ENCODE data around the gene SART3. TPM values are rescaled to one million over a fixed set of nuclear protein-coding genes. Genes with fewer than 3 reads are reported as not detected.

Gene SART3
- total and polyA plus RNA-seq, 2 of the 13 experiments (the other 11 are each of a cell fraction or from before 2014, with no cell fraction given): 16.1 to 69.9 TPM

DNA sequence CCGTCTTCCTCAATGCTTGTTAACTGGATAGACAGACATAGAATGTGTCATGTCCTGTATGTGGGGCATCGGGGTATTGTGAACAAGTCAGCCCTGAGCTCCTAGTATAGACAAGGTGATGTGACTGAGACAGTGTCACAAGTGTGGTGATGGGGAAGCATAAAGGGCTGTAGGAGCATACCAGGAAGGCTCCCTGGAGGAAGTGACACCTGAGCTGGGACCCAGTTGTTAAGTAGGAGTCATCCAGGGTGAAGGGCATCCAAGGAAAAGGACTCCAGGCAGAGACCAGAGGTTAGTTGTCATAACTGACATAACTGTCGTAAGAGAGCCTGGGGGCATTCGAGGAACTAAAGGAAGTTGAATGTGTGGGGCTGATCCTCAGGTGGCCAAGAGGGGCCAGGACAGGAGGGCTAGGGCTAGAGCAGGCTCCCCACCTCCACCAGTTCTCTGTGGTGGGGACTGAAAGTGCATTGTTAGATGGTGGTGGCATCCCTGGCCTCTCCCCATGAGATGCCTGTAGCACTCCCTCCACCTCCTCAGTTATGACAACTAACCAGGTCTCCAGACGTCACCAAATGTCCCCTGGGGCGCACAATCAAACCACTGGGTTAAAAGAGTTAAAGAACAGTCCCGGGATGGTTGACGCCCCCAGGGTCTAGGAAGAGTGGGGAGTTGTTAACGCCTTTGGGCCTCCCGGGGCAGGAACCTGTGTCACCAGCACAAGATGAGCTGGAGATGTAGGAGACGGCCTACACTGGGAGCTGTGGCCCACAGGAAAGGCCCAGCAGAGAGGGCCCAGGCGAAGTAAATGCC is 43.5 kb downstream of the SART3 start (continued):
- TF ChIP-seq, protein P1, sequence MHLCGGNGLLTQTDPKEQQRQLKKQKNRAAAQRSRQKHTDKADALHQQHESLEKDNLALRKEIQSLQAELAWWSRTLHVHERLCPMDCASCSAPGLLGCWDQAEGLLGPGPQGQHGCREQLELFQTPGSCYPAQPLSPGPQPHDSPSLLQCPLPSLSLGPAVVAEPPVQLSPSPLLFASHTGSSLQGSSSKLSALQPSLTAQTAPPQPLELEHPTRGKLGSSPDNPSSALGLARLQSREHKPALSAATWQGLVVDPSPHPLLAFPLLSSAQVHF (CRISPR knock-in tag; IDR thresholded peaks at IDR 0.05): no peak
- TF ChIP-seq ZNF337 (CRISPR knock-in tag; IDR thresholded peaks at IDR 0.05; ENCODE audit: borderline replicate concordance, low read depth): no peak
- TF ChIP-seq RFX5 (IDR thresholded peaks at IDR 0.05; ENCODE audit: low read depth, low read length): no peak
- peak; percentile 7; the same call in 1 of the 2 replicates for TF ChIP-seq KDM2A (CRISPR knock-in tag; IDR thresholded peaks at IDR 0.05; ENCODE audit: borderline replicate concordance, low read depth)

DNA sequence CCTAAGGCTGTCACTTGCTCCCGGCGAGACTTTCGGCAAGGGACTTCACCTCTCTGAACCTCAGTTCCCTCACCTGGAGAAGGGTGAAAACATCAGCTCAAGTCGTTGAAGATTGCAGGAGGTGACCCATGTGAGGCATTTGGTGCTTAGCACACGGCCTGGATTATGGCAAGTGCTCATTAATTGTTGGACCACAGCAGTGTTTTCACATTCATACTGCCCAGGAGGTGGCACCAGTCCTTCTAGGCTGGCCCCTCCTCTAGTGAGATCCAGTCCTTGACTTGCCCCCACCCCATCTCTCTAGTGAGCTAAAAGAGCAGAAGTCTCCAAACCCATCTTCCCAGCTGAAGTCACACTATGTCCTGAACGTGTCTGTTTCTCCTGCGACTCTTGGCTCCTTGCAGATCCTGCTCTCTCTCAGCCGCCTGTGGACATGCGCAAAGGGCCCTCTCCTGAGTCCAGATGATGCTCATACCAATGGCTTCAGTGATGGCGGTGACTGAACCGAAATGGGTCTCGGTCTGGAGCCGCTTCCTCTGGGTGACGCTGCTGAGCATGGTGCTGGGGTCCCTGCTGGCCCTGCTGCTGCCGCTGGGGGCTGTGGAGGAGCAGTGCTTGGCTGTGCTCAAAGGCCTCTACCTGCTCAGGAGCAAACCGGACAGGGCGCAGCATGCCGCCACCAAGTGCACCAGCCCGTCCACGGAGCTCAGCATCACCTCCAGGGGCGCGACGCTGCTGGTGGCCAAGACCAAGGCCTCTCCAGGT is 44.3 kb downstream of the SART3 start:
- CTCF ChIA-PET (ENCODE audit: low intra/inter-chr PET ratio, low total read pairs): no interaction called here
- no peak for DNase-seq (ENCODE audit: low spot score)
- H3K9ac ChIP-seq (ENCODE audit: insufficient read depth, low read depth, low read length): no peak overlapping the region
- in situ Hi-C loops (cut with HindIII; ENCODE audit: extremely low pct_ligation_motif_present, low pct_unique_long_range_greater_than_20kb): no loop called here
- H3K79me2 ChIP-seq (ENCODE audit: insufficient read depth, low read length): no peaks in the 10 kb centered on the region
- H3K4me2 ChIP-seq (ENCODE audit: low read depth, low read length): peak overlapping the region; percentile 95
- no peak for TF ChIP-seq KLF9 (CRISPR knock-in tag; IDR thresholded peaks at IDR 0.05; ENCODE audit: low read depth)
- no peak for TF ChIP-seq MBD4 (IDR thresholded peaks at IDR 0.05; ENCODE audit: borderline replicate concordance, low read length)
- no peak for TF ChIP-seq ZNF382 (CRISPR knock-in tag; IDR thresholded peaks at IDR 0.05; ENCODE audit: borderline replicate concordance)
- TF ChIP-seq AGO2 (optimal IDR thresholded peaks at IDR 0.05; ENCODE audit: low read depth, low read length): peak; percentile 57
- TF ChIP-seq GFI1 (CRISPR knock-in tag; IDR thresholded peaks at IDR 0.05; ENCODE audit: borderline replicate concordance): no peak
- no peak for TF ChIP-seq SNRNP70 (IDR thresholded peaks at IDR 0.05; ENCODE audit: low read depth, low read length)
- no peak overlapping the region for H2AFZ ChIP-seq (ENCODE audit: low read length)
- ATAC-seq: peak; percentile 10; the same call in 1 of the 3 replicates
- peaks cover 19% of the 10 kb centered on the region for H3K4me1 ChIP-seq (ENCODE audit: insufficient read depth, low read length)
- WGBS (ENCODE audit: low lambda C conversion rate): 95% methylated on average over 14 of the region's 23 CpGs
- no peak overlapping the region for H3K27ac ChIP-seq (ENCODE audit: extremely low read length, insufficient read depth, low read length)
- BruUV-seq (replicated peaks): no TSS peak
- no peaks in the 10 kb centered on the region for H3K9me3 ChIP-seq (ENCODE audit: low read length)
- intact Hi-C loops (cut with micrococcal nuclease; ENCODE audit: unreplicated experiment): no loop called here
- POLR2A ChIA-PET: no interaction called here
- FAIRE-seq: no peak
- peak overlapping the region in 1 of 3 experiments; percentile 88; a peak in 1 of 6 replicates for H3K4me3 ChIP-seq (replicated peaks in 1 of 3; ENCODE audit: insufficient read depth in 1 of 3, low read depth in 2 of 3, low read length in 3 of 3)
- H3K27me3 ChIP-seq (ENCODE audit: control insufficient read depth in 1 of 2, insufficient read depth in 2 of 2, low read length in 2 of 2): no peaks in the 10 kb centered on the region
- H3K36me3 ChIP-seq (replicated peaks in 1 of 2; ENCODE audit: control insufficient read depth in 1 of 2, insufficient read depth in 2 of 2, low read length in 2 of 2): peaks cover 16 to 36% of the 10 kb centered on the region in 2 experiments
- H4K20me1 ChIP-seq (ENCODE audit: insufficient read depth, low read length): no peaks in the 10 kb centered on the region; the same call in 1 of the 2 replicates

Data from HepG2 (cell line).